Adrenal gland (tissue), 5 donors: Measurements from ENCODE around the gene TMEM169.

Experiments
- POLR2A ChIP-seq, 2 donors: fragments of 450-650 bp; IDR thresholded peaks; one replicate each; pipeline ENCODE4 v1.6.1; 2017; ENCODE audit warnings: antibody characterized with exemption in 2 of 2, mild to moderate bottlenecking in 2 of 2, moderate library complexity in 1 of 2
- TF ChIP-seq, protein P1 (sequence below), 6 experiments: fragments of 450-650 bp in 4 of 6; fragments of 200-600 bp in 2 of 6; sonication (generic) in 1 of 6; IDR thresholded peaks; 1 replicate in 5 of 6; 2 replicates in 1 of 6; pipeline versions ENCODE4 v1.5.1 to v1.8.0; 2016 to 2021; ENCODE audit warnings: antibody characterized with exemption in 6 of 6, mild to moderate bottlenecking in 2 of 6, moderate library complexity in 1 of 6
- donor health status: DM: no; HTN: no; CAD: no.

DNA sequence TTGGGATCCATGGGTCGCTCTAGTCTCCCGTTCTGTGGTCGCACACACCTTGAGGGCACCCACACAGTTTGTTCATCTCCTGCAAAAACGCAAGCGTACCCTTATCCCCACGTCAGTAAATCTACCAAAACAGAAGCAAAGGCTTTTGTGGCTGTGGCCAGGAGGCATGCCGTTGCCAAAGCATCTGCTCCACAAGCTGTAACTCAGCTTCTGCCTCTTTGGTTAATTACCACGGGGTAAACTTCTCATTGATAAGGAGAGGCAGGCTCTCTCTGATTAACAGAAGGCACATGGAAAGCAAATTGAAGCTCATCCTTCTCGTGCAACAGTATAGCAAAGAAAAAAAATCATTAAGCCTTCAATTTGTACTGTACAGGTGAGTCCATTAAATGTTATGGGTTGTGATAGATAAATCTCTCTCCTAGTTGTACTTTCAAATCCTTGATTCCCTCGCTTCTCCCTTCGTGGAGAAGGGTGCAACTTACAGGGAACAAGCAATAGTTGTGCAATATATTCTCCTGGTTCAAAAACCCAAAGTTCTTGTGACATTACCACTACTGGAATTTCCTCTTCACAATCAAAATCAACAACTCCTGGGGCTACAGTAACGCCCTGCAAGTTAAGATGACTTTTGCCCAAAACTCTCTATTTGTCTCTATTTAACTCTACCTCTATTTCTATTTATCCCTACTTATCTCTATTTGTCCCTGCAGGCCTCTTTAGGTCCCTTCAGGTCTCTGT lies 10.4 kb upstream of the TMEM169 start:
- TF ChIP-seq, protein P1, sequence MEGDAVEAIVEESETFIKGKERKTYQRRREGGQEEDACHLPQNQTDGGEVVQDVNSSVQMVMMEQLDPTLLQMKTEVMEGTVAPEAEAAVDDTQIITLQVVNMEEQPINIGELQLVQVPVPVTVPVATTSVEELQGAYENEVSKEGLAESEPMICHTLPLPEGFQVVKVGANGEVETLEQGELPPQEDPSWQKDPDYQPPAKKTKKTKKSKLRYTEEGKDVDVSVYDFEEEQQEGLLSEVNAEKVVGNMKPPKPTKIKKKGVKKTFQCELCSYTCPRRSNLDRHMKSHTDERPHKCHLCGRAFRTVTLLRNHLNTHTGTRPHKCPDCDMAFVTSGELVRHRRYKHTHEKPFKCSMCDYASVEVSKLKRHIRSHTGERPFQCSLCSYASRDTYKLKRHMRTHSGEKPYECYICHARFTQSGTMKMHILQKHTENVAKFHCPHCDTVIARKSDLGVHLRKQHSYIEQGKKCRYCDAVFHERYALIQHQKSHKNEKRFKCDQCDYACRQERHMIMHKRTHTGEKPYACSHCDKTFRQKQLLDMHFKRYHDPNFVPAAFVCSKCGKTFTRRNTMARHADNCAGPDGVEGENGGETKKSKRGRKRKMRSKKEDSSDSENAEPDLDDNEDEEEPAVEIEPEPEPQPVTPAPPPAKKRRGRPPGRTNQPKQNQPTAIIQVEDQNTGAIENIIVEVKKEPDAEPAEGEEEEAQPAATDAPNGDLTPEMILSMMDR (IDR thresholded peaks at IDR 0.05): no peak
- no peak for TF ChIP-seq POLR2A (IDR thresholded peaks at IDR 0.05)
